HepG2 (cell line): ENCODE measurements around the gene NCOA5. TPM values are rescaled to one million over a fixed set of nuclear protein-coding genes. Genes with fewer than 3 reads are reported as not detected.
A peak's percentile ranks its signal among the peaks of the same experiment; 100 is the strongest.

Experiments
- ARID2 ChIP-seq: sonication (generic); formaldehyde crosslinking; IDR thresholded peaks from 2 replicates; pipeline ENCODE4 v1.8.1; 2022; ENCODE audit warnings: mild to moderate bottlenecking, missing genetic modification reagents, borderline replicate concordance
- BORCS8-MEF2B ChIP-seq: sonication (generic); formaldehyde crosslinking; IDR thresholded peaks from 2 replicates; pipeline ENCODE4 v1.8.0; 2022; ENCODE audit warnings: mild to moderate bottlenecking, missing genetic modification reagents
- EHMT2 ChIP-seq: fragments of 200-600 bp; sonication (generic); IDR thresholded peaks from 2 replicates; pipeline ENCODE4 v1.7.0; 2017; ENCODE audit warnings: antibody characterized with exemption, low read depth, low read length, borderline replicate concordance
- KAT8 ChIP-seq: IDR thresholded peaks from 2 replicates; pipeline ENCODE4 v1.6.1; 2016; ENCODE audit warnings: missing genetic modification reagents, missing compliant biosample characterization
- MAFG ChIP-seq: sonication (generic); formaldehyde crosslinking; IDR thresholded peaks from 2 replicates; pipeline ENCODE4 v1.5.1; 2020; ENCODE audit warnings: mild to moderate bottlenecking, missing genetic modification reagents
- MED13 ChIP-seq: sonication (generic); formaldehyde crosslinking; IDR thresholded peaks from 2 replicates; pipeline ENCODE4 v1.5.0; 2020; ENCODE audit warnings: missing genetic modification reagents
- MEF2D ChIP-seq: sonication (generic); formaldehyde crosslinking; IDR thresholded peaks from 2 replicates; pipeline ENCODE4 v1.5.1; 2020; ENCODE audit warnings: mild to moderate bottlenecking, missing genetic modification reagents
- NFYB ChIP-seq: sonication (generic); formaldehyde crosslinking; IDR thresholded peaks from 2 replicates; pipeline ENCODE4 v1.4.0; 2020; ENCODE audit warnings: missing genetic modification reagents
- XBP1 ChIP-seq: sonication (generic); formaldehyde crosslinking; IDR thresholded peaks from 2 replicates; pipeline ENCODE4 v1.5.0; 2020; ENCODE audit warnings: missing genetic modification reagents
- ZFYVE20 ChIP-seq: sonication (generic); formaldehyde crosslinking; IDR thresholded peaks from 2 replicates; pipeline ENCODE4 v1.8.0; 2023; ENCODE audit warnings: low read depth, mild to moderate bottlenecking, moderate library complexity, missing genetic modification reagents, borderline replicate concordance
- ZNF101 ChIP-seq: sonication (generic); formaldehyde crosslinking; IDR thresholded peaks from 2 replicates; pipeline ENCODE4 v1.4.0; 2020; ENCODE audit warnings: mild to moderate bottlenecking, low read depth, missing genetic modification reagents, borderline replicate concordance
- ZNF383 ChIP-seq: sonication (generic); formaldehyde crosslinking; IDR thresholded peaks from 2 replicates; pipeline ENCODE4 v1.4.0; 2020; ENCODE audit warnings: missing genetic modification reagents, mild to moderate bottlenecking, borderline replicate concordance
- ZNF556 ChIP-seq: sonication (generic); formaldehyde crosslinking; IDR thresholded peaks from 2 replicates; pipeline ENCODE4 v1.4.0; 2020; ENCODE audit warnings: mild to moderate bottlenecking, missing genetic modification reagents, borderline replicate concordance
- ZNF747 ChIP-seq: sonication (generic); formaldehyde crosslinking; IDR thresholded peaks from 2 replicates; pipeline ENCODE4 v1.8.1; 2023; ENCODE audit warnings: missing genetic modification reagents, mild to moderate bottlenecking, borderline replicate concordance
- ZSCAN9 ChIP-seq: IDR thresholded peaks from 2 replicates; pipeline ENCODE4 v1.6.1; 2016; ENCODE audit warnings: borderline replicate concordance
- ZZZ3 ChIP-seq: sonication (generic); formaldehyde crosslinking; IDR thresholded peaks from 2 replicates; pipeline ENCODE4 v1.4.0; 2020; ENCODE audit warnings: missing genetic modification reagents, mild to moderate bottlenecking, borderline replicate concordance
- polyA plus RNA-seq, 8 experiments: library from polyadenylated mRNA; depleted of rRNA in 3 of 8; stranded (reverse) in 7 of 8; unstranded in 1 of 8; fragments of >200 nt; fragmentation: Illumina TruSeq in 4 of 8; extraction: Trizol in 4 of 8; gene quantifications; 2 replicates each; pipeline versions ENCODE4 v1.2.1 to v1.2.3, GENCODE V29; 2011 to 2016; ENCODE audit warnings: low read depth in 4 of 8, missing spikeins in 1 of 8, mixed read lengths in 1 of 8; ENCODE audit not compliant: insufficient read depth in 1 of 8
- total RNA-seq, 5 experiments: library from RNA; depleted of rRNA; stranded (reverse); fragments of >200 nt; fragmentation: Illumina TruSeq; extraction: Trizol; gene quantifications; 2 replicates each; pipeline ENCODE4 v1.2.3, GENCODE V29; 2016; ENCODE audit warnings: low read depth in 1 of 5
- TF ChIP-seq, protein P1 (sequence below): sonication (generic); formaldehyde crosslinking; conservative IDR thresholded peaks from 2 replicates; pipeline ENCODE4 v1.8.1; 2023; ENCODE audit warnings: missing genetic modification reagents
- TF ChIP-seq, protein P2 (sequence below): IDR thresholded peaks from 2 replicates; pipeline ENCODE4 v1.6.1; 2016; ENCODE audit warnings: low read depth, missing genetic modification reagents, missing compliant biosample characterization
- TF ChIP-seq, protein P3 (sequence below), 2 experiments: fragments of 450-650 bp in 1 of 2; sonication (generic) in 1 of 2; formaldehyde crosslinking; IDR thresholded peaks; 2 replicates each; pipeline versions ENCODE4 v1.5.0 to v1.8.0; 2020 to 2022; ENCODE audit warnings: mild to moderate bottlenecking in 1 of 2, missing genetic modification reagents in 1 of 2
- TF ChIP-seq, protein P4 (sequence below): sonication (generic); formaldehyde crosslinking; IDR thresholded peaks from 2 replicates; pipeline ENCODE4 v1.5.1; 2020; ENCODE audit warnings: missing genetic modification reagents, mild to moderate bottlenecking, borderline replicate concordance

NCOA5 gene
- total and polyA plus RNA-seq, 2 of the 13 experiments (the other 11 are each of a cell fraction or from before 2014, with no cell fraction given) = 16.5 to 28.4 TPM

DNA sequence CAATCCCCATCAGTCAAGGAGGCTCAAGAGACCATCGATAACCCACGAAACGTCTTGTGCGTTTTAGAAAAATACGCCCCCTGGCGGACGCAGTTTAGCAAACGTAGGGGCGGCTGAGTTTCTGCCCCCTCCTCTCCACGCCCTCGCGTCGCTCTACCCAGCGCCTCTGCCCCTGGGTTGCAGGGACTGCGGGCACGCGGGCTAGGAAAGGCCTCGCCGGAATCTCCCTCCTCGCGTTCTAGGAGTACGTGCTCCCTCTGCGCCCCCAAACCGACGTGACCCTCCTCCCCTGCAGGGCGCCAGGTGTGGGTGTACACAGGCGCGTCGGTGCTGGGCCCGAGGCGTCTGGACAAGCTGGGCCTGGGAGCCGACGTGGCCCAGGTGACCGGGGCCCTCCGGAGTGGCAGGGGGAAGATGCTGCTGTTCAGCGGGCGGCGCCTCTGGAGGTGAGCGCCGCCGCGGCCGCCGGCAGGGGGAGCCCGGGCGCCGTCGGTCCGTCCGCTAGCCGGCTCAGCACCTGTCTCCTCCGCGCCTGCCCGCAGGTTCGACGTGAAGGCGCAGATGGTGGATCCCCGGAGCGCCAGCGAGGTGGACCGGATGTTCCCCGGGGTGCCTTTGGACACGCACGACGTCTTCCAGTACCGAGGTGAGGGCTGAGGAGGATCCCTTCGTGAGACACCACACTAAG lies 75.8 kb downstream of the NCOA5 start (continued):
- no peak for TF ChIP-seq ZNF383 (CRISPR knock-in tag)
- TF ChIP-seq, protein P1, sequence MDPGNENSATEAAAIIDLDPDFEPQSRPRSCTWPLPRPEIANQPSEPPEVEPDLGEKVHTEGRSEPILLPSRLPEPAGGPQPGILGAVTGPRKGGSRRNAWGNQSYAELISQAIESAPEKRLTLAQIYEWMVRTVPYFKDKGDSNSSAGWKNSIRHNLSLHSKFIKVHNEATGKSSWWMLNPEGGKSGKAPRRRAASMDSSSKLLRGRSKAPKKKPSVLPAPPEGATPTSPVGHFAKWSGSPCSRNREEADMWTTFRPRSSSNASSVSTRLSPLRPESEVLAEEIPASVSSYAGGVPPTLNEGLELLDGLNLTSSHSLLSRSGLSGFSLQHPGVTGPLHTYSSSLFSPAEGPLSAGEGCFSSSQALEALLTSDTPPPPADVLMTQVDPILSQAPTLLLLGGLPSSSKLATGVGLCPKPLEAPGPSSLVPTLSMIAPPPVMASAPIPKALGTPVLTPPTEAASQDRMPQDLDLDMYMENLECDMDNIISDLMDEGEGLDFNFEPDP (CRISPR knock-in tag) = no peak
- TF ChIP-seq ZNF556 (CRISPR knock-in tag) = peak; percentile 68; the same call in 1 of the 2 replicates
- TF ChIP-seq, protein P2, sequence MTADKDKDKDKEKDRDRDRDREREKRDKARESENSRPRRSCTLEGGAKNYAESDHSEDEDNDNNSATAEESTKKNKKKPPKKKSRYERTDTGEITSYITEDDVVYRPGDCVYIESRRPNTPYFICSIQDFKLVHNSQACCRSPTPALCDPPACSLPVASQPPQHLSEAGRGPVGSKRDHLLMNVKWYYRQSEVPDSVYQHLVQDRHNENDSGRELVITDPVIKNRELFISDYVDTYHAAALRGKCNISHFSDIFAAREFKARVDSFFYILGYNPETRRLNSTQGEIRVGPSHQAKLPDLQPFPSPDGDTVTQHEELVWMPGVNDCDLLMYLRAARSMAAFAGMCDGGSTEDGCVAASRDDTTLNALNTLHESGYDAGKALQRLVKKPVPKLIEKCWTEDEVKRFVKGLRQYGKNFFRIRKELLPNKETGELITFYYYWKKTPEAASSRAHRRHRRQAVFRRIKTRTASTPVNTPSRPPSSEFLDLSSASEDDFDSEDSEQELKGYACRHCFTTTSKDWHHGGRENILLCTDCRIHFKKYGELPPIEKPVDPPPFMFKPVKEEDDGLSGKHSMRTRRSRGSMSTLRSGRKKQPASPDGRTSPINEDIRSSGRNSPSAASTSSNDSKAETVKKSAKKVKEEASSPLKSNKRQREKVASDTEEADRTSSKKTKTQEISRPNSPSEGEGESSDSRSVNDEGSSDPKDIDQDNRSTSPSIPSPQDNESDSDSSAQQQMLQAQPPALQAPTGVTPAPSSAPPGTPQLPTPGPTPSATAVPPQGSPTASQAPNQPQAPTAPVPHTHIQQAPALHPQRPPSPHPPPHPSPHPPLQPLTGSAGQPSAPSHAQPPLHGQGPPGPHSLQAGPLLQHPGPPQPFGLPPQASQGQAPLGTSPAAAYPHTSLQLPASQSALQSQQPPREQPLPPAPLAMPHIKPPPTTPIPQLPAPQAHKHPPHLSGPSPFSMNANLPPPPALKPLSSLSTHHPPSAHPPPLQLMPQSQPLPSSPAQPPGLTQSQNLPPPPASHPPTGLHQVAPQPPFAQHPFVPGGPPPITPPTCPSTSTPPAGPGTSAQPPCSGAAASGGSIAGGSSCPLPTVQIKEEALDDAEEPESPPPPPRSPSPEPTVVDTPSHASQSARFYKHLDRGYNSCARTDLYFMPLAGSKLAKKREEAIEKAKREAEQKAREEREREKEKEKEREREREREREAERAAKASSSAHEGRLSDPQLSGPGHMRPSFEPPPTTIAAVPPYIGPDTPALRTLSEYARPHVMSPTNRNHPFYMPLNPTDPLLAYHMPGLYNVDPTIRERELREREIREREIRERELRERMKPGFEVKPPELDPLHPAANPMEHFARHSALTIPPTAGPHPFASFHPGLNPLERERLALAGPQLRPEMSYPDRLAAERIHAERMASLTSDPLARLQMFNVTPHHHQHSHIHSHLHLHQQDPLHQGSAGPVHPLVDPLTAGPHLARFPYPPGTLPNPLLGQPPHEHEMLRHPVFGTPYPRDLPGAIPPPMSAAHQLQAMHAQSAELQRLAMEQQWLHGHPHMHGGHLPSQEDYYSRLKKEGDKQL = no peak
- no peak for TF ChIP-seq ZFYVE20 (CRISPR knock-in tag)
- TF ChIP-seq, protein P3, sequence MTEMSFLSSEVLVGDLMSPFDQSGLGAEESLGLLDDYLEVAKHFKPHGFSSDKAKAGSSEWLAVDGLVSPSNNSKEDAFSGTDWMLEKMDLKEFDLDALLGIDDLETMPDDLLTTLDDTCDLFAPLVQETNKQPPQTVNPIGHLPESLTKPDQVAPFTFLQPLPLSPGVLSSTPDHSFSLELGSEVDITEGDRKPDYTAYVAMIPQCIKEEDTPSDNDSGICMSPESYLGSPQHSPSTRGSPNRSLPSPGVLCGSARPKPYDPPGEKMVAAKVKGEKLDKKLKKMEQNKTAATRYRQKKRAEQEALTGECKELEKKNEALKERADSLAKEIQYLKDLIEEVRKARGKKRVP (CRISPR knock-in tag; IDR thresholded peaks at IDR 0.05) = peak in 1 of 2 experiments; percentile 40; a peak in 1 of 4 replicates
- TF ChIP-seq, protein P4, sequence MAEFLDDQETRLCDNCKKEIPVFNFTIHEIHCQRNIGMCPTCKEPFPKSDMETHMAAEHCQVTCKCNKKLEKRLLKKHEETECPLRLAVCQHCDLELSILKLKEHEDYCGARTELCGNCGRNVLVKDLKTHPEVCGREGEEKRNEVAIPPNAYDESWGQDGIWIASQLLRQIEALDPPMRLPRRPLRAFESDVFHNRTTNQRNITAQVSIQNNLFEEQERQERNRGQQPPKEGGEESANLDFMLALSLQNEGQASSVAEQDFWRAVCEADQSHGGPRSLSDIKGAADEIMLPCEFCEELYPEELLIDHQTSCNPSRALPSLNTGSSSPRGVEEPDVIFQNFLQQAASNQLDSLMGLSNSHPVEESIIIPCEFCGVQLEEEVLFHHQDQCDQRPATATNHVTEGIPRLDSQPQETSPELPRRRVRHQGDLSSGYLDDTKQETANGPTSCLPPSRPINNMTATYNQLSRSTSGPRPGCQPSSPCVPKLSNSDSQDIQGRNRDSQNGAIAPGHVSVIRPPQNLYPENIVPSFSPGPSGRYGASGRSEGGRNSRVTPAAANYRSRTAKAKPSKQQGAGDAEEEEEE (CRISPR knock-in tag) = no peak
- TF ChIP-seq ZZZ3 = peak; percentile 81
- TF ChIP-seq NFYB (CRISPR knock-in tag) = no peak
- TF ChIP-seq ZNF101 (CRISPR knock-in tag) = peak; percentile 25; the same call in 1 of the 2 replicates
- no peak for TF ChIP-seq ARID2
- TF ChIP-seq XBP1 (CRISPR knock-in tag) = no peak
- peak; percentile 45; the same call in 1 of the 2 replicates for TF ChIP-seq KAT8 (CRISPR knock-in tag)
- TF ChIP-seq MAFG (CRISPR knock-in tag) = no peak
- TF ChIP-seq BORCS8-MEF2B (CRISPR knock-in tag) = peak; percentile 79
- TF ChIP-seq ZSCAN9 (CRISPR knock-in tag) = no peak; the same call in 1 of the 2 replicates
- TF ChIP-seq MEF2D (CRISPR knock-in tag) = no peak
- TF ChIP-seq MED13 (CRISPR knock-in tag) = no peak
- TF ChIP-seq EHMT2 = no peak
- TF ChIP-seq ZNF747 = peak; percentile 52; the same call in 1 of the 2 replicates
